Astrocyte (in vitro differentiated cells and primary cell): ENCODE results near the gene IL16.

Source experiments
- EZH2 ChIP-seq: IDR thresholded peaks from 2 replicates; pipeline ENCODE4 v1.6.1; 2012; ENCODE audit warnings: mild to moderate bottlenecking, low read length, inconsistent platforms; ENCODE audit not compliant: insufficient read depth
- TF ChIP-seq, protein P1 (sequence below): IDR thresholded peaks from 2 replicates; pipeline ENCODE4 v1.5.1; 2011; ENCODE audit warnings: low read depth, mild to moderate bottlenecking, inconsistent platforms, low read length, moderate library complexity; ENCODE audit not compliant: insufficient read depth

DNA sequence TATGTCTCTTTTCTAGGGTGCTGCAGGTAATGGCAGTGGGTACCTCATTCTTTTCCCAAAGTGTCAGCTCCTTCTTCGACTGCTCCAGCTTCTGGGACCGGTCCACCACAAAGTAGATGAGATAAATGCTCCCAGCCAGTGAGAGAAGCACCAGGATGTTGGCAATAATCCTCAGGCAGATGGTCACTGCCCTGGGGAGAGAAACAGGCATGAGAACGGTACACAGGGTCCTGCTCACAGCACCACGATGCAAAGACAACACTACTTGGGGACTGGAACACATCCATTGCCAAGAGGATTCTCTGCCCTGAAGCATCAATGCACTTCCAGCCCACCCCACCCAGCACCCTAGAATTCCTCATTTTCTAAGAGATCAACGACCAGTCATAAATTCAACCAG is 155.0 kb downstream of the IL16 start:
- TF ChIP-seq, protein P1, sequence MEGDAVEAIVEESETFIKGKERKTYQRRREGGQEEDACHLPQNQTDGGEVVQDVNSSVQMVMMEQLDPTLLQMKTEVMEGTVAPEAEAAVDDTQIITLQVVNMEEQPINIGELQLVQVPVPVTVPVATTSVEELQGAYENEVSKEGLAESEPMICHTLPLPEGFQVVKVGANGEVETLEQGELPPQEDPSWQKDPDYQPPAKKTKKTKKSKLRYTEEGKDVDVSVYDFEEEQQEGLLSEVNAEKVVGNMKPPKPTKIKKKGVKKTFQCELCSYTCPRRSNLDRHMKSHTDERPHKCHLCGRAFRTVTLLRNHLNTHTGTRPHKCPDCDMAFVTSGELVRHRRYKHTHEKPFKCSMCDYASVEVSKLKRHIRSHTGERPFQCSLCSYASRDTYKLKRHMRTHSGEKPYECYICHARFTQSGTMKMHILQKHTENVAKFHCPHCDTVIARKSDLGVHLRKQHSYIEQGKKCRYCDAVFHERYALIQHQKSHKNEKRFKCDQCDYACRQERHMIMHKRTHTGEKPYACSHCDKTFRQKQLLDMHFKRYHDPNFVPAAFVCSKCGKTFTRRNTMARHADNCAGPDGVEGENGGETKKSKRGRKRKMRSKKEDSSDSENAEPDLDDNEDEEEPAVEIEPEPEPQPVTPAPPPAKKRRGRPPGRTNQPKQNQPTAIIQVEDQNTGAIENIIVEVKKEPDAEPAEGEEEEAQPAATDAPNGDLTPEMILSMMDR = no peak
- TF ChIP-seq EZH2 = no peak
